ENCODE results near the gene ARSG.

Gene ARSG

DNA sequence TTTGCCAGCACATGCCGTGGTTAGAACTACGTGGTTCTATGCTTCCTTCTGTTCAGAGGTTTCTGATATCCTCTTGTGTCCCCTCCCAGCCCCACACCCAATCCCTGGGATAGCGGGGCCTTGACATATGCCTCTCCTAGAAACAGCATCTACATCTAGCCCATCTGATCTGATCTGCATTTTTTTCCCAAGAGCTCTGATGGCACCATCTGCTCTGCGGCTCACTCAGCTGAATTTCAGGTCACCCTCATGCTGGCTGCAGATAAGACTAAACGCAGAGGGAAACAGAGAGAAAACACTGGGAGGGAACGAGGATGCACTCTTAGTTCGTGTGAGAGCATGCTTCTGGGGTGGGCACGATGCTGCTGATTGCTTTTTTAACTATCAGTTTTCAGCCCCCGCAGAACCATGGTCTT, 155.3 kb downstream of the ARSG start:
- TF ChIP-seq YY1 (IDR thresholded peaks at IDR 0.05; ENCODE audit: low read depth) (no peak), RAD21 (IDR thresholded peaks at IDR 0.05; ENCODE audit: low read depth) (no peak), CEBPB (IDR thresholded peaks at IDR 0.05) (no peak), NFIC (IDR thresholded peaks at IDR 0.05) (no peak), EP300 (IDR thresholded peaks at IDR 0.05; ENCODE audit: borderline replicate concordance) (no peak), ZBTB7A (IDR thresholded peaks at IDR 0.05; ENCODE audit: low read depth) (no peak), EGR1 (IDR thresholded peaks at IDR 0.05) (no peak), FOXM1 (IDR thresholded peaks at IDR 0.05; ENCODE audit: borderline replicate concordance, low read depth) (no peak), CREB1 (IDR thresholded peaks at IDR 0.05; ENCODE audit: low read depth) (no peak), TAF1 (IDR thresholded peaks at IDR 0.05; ENCODE audit: low read depth) (no peak), TEAD4 (IDR thresholded peaks at IDR 0.05) (no peak), TCF12 (IDR thresholded peaks at IDR 0.05; ENCODE audit: low read depth) (no peak)
- TF ChIP-seq, protein P1, sequence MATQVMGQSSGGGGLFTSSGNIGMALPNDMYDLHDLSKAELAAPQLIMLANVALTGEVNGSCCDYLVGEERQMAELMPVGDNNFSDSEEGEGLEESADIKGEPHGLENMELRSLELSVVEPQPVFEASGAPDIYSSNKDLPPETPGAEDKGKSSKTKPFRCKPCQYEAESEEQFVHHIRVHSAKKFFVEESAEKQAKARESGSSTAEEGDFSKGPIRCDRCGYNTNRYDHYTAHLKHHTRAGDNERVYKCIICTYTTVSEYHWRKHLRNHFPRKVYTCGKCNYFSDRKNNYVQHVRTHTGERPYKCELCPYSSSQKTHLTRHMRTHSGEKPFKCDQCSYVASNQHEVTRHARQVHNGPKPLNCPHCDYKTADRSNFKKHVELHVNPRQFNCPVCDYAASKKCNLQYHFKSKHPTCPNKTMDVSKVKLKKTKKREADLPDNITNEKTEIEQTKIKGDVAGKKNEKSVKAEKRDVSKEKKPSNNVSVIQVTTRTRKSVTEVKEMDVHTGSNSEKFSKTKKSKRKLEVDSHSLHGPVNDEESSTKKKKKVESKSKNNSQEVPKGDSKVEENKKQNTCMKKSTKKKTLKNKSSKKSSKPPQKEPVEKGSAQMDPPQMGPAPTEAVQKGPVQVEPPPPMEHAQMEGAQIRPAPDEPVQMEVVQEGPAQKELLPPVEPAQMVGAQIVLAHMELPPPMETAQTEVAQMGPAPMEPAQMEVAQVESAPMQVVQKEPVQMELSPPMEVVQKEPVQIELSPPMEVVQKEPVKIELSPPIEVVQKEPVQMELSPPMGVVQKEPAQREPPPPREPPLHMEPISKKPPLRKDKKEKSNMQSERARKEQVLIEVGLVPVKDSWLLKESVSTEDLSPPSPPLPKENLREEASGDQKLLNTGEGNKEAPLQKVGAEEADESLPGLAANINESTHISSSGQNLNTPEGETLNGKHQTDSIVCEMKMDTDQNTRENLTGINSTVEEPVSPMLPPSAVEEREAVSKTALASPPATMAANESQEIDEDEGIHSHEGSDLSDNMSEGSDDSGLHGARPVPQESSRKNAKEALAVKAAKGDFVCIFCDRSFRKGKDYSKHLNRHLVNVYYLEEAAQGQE (IDR thresholded peaks at IDR 0.05; ENCODE audit: low read depth): no peak
- TF ChIP-seq, protein P2, sequence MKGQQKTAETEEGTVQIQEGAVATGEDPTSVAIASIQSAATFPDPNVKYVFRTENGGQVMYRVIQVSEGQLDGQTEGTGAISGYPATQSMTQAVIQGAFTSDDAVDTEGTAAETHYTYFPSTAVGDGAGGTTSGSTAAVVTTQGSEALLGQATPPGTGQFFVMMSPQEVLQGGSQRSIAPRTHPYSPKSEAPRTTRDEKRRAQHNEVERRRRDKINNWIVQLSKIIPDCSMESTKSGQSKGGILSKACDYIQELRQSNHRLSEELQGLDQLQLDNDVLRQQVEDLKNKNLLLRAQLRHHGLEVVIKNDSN (IDR thresholded peaks at IDR 0.05): no peak
- TF ChIP-seq, protein P3, sequence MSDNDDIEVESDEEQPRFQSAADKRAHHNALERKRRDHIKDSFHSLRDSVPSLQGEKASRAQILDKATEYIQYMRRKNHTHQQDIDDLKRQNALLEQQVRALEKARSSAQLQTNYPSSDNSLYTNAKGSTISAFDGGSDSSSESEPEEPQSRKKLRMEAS (IDR thresholded peaks at IDR 0.05): no peak

DNA sequence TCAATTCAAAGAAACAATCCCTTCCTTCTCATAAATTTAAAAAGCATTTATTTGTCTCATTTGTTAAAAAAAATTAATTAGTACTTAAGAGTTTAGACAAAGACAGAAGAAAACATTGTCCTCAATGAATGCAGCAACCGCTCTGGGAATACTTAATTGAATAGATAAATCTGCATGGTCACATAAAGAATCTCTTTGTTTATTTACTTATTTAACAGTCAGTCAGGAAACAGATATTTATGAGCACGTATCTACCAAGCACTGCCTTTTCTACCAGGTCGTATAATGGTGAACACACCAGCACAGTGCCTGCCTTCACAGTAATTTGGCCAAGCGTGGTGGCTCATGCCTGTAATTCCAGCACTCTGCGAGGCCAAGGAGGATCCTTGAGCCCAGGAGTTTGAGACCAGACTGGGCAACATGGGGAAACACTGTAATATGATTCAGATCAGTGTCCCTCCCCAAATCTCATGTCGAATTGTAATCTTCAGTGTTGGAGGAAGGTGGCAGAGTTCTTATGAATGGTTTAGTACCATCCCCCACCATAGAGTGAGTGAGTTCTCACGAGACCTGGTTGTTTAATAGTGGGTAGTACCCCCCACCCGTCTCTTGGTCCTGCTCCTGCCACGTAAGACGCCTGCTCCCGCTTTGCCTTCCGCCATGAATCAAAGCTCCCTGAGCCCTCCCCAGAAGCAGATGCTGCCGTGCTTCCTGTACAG, 157.9 kb downstream of the ARSG start:
- TF ChIP-seq TAF1 (IDR thresholded peaks at IDR 0.05; ENCODE audit: low read depth) (no peak), RAD21 (IDR thresholded peaks at IDR 0.05; ENCODE audit: low read depth) (no peak), FOXM1 (IDR thresholded peaks at IDR 0.05; ENCODE audit: borderline replicate concordance, low read depth) (no peak), CREB1 (IDR thresholded peaks at IDR 0.05; ENCODE audit: low read depth) (no peak), TEAD4 (IDR thresholded peaks at IDR 0.05) (no peak), CEBPB (IDR thresholded peaks at IDR 0.05) (no peak), EP300 (IDR thresholded peaks at IDR 0.05; ENCODE audit: borderline replicate concordance) (no peak), ZBTB7A (IDR thresholded peaks at IDR 0.05; ENCODE audit: low read depth) (no peak), TCF12 (IDR thresholded peaks at IDR 0.05; ENCODE audit: low read depth) (no peak), YY1 (IDR thresholded peaks at IDR 0.05; ENCODE audit: low read depth) (no peak), NFIC (IDR thresholded peaks at IDR 0.05) (no peak)
- TF ChIP-seq, protein P2 (IDR thresholded peaks at IDR 0.05): no peak
- TF ChIP-seq, protein P3 (IDR thresholded peaks at IDR 0.05): no peak
- TF ChIP-seq, protein P1 (IDR thresholded peaks at IDR 0.05; ENCODE audit: low read depth): no peak

DNA sequence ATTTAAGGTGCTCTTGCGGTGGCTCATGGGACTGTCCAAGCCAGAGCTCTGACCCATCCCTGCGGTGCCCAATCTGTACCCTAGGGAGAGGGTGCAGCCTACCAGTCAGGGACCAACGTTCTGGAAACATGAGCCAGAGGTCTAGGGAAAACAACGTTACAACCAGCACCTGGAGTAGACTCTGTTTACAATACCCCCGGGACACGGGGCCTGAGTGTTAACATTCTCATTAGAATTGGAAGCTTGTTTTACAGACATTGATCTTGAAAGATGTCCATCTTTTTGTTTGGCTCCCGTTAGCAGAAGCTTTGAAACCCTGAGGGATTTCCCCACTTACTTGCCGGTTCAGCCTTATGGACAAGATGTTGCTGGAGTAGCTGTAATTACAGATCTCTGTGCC, 159.1 kb downstream of the ARSG start:
- TF ChIP-seq YY1 (IDR thresholded peaks at IDR 0.05; ENCODE audit: low read depth): no peak
- no peak for TF ChIP-seq RAD21 (IDR thresholded peaks at IDR 0.05; ENCODE audit: low read depth)
- no peak for TF ChIP-seq TCF12 (IDR thresholded peaks at IDR 0.05; ENCODE audit: low read depth)
- no peak for TF ChIP-seq CEBPB (IDR thresholded peaks at IDR 0.05)
- TF ChIP-seq NFIC (IDR thresholded peaks at IDR 0.05): no peak
- no peak for TF ChIP-seq TAF1 (IDR thresholded peaks at IDR 0.05; ENCODE audit: low read depth)
- TF ChIP-seq, protein P1 (IDR thresholded peaks at IDR 0.05; ENCODE audit: low read depth): no peak
- TF ChIP-seq ZBTB7A (IDR thresholded peaks at IDR 0.05; ENCODE audit: low read depth): no peak
- TF ChIP-seq EGR1 (IDR thresholded peaks at IDR 0.05): no peak
- no peak for TF ChIP-seq FOXM1 (IDR thresholded peaks at IDR 0.05; ENCODE audit: borderline replicate concordance, low read depth)
- no peak for TF ChIP-seq EP300 (IDR thresholded peaks at IDR 0.05; ENCODE audit: borderline replicate concordance)
- TF ChIP-seq TEAD4 (IDR thresholded peaks at IDR 0.05): no peak
- TF ChIP-seq, protein P3 (IDR thresholded peaks at IDR 0.05): no peak
- TF ChIP-seq, protein P2 (IDR thresholded peaks at IDR 0.05): no peak
